CD8-positive, alpha-beta memory T cell (primary cell): Measurements from ENCODE around the gene SEMA5A. TPM values are rescaled to one million over a fixed set of nuclear protein-coding genes. Genes with fewer than 3 reads are reported as not detected.

Experiments used
- CTCF ChIA-PET: fragments of 350-600 bp; sonication (Branson Sonifier 250); formaldehyde crosslinking; loops from one replicate; lab custom pipeline; 2021; ENCODE audit warnings: antibody characterized with exemption; lab: Charles Lee
- POLR2A ChIA-PET: fragments of 350-600 bp; sonication (Branson Sonifier 250); formaldehyde crosslinking; loops from one replicate; lab custom pipeline; 2021; ENCODE audit warnings: antibody characterized with exemption; lab: Charles Lee
- DNase-seq, 5 donors: peaks; one replicate each; pipeline versions ENCODE4 v3.0.0 to v3.0.0-alpha.2; 2020 to 2022; ENCODE audit warnings: mixed read lengths in 1 of 5
- H3K27ac ChIP-seq: one replicate; pipeline ENCODE4 v1.7.0; 2013; ENCODE audit warnings: low read depth, mild to moderate bottlenecking, low read length, moderate library complexity
- H3K27me3 ChIP-seq: 2 replicates; pipeline ENCODE4 v1.7.0; 2013; ENCODE audit warnings: low read length, mild to moderate bottlenecking; ENCODE audit not compliant: insufficient read depth, poor library complexity, severe bottlenecking
- H3K36me3 ChIP-seq: 2 replicates; pipeline ENCODE4 v1.7.0; 2013; ENCODE audit warnings: mild to moderate bottlenecking, low read length, moderate library complexity; ENCODE audit not compliant: insufficient read depth
- H3K4me1 ChIP-seq: 2 replicates; pipeline ENCODE4 v1.7.0; 2013; ENCODE audit warnings: mild to moderate bottlenecking, low read length, moderate library complexity; ENCODE audit not compliant: insufficient read depth
- H3K4me3 ChIP-seq: 2 replicates; pipeline ENCODE4 v1.7.0; 2013; ENCODE audit warnings: mild to moderate bottlenecking, low read length
- H3K9me3 ChIP-seq: 2 replicates; pipeline ENCODE4 v1.7.0; 2013; ENCODE audit warnings: mild to moderate bottlenecking, low read length
- H3K27ac Mint-ChIP-seq, 8 donors: one replicate each; pipeline ENCODE4 v1.8.0; 2020 to 2021; ENCODE audit warnings: mixed read lengths in 8 of 8, mild to moderate bottlenecking in 6 of 8, inconsistent platforms in 3 of 8, moderate library complexity in 3 of 8
- H3K27me3 Mint-ChIP-seq, 2 donors: one replicate each; pipeline ENCODE4 v1.8.0; 2020 to 2021; ENCODE audit warnings: mixed read lengths in 2 of 2, mild to moderate bottlenecking in 1 of 2, moderate library complexity in 1 of 2
- H3K36me3 Mint-ChIP-seq, 3 donors: one replicate each; pipeline ENCODE4 v1.8.0; 2020 to 2021; ENCODE audit warnings: mixed read lengths in 3 of 3, inconsistent platforms in 1 of 3, mild to moderate bottlenecking in 1 of 3
- H3K4me1 Mint-ChIP-seq, 3 donors: one replicate each; pipeline ENCODE4 v1.8.0; 2020 to 2021; ENCODE audit warnings: mixed read lengths in 3 of 3, inconsistent platforms in 1 of 3, mild to moderate bottlenecking in 1 of 3
- H3K4me3 Mint-ChIP-seq, 7 donors: one replicate each; pipeline ENCODE4 v1.8.0; 2020 to 2021; ENCODE audit warnings: mixed read lengths in 7 of 7, mild to moderate bottlenecking in 6 of 7, moderate library complexity in 4 of 7, inconsistent platforms in 2 of 7
- H3K9me3 Mint-ChIP-seq, 5 donors: one replicate each; pipeline ENCODE4 v1.8.0; 2020 to 2022; ENCODE audit warnings: mixed read lengths in 5 of 5, mild to moderate bottlenecking in 3 of 5, moderate library complexity in 2 of 5, inconsistent platforms in 1 of 5
- polyA plus RNA-seq: library from polyadenylated mRNA; unstranded; fragments of 300-500 nt; fragmentation: Illumina TruSeq; gene quantifications from one replicate; pipeline ENCODE4 v1.2.3, GENCODE V29; 2021
- total RNA-seq, 2 experiments: library from RNA; stranded (reverse); gene quantifications; one replicate each; pipeline ENCODE4 v1.2.3, GENCODE V29; 2021

SEMA5A gene
- total and polyA plus RNA-seq, 3 experiments from 2014 or later, result not detected

GRCh38 chr5:9502050-9502834 is 43.6 kb downstream of the SEMA5A start:
- no peak overlapping the region for H3K27ac ChIP-seq
- Mint-ChIP-seq H3K4me3 (no peak overlapping the region), H3K36me3 (no peaks in the 10 kb centered on the region), H3K27me3 (no peaks in the 10 kb centered on the region), H3K9me3 (peaks cover 0 to 10% (median 6%) of the 10 kb centered on the region in 5 donors), H3K4me1 (no peaks in the 10 kb centered on the region), H3K27ac (no peak overlapping the region)
- ChIA-PET POLR2A (no interaction called here), CTCF (no interaction called here)
- H3K4me1 ChIP-seq, result no peaks in the 10 kb centered on the region
- H3K27me3 ChIP-seq, result no peaks in the 10 kb centered on the region
- no peak overlapping the region for H3K4me3 ChIP-seq
- no peak for DNase-seq
- H3K9me3 ChIP-seq, result no peaks in the 10 kb centered on the region
- H3K36me3 ChIP-seq, result no peaks in the 10 kb centered on the region

GRCh38 chr5:9500625-9501024 is 45.2 kb downstream of the SEMA5A start:
- Mint-ChIP-seq H3K27ac (no peak overlapping the region), H3K36me3 (no peaks in the 10 kb centered on the region), H3K4me3 (no peak overlapping the region), H3K4me1 (no peaks in the 10 kb centered on the region), H3K27me3 (no peaks in the 10 kb centered on the region), H3K9me3 (peaks cover 1 to 10% (median 4%) of the 10 kb centered on the region in 5 donors)
- no peaks in the 10 kb centered on the region for H3K4me1 ChIP-seq
- no peak for DNase-seq
- H3K27me3 ChIP-seq, result no peaks in the 10 kb centered on the region
- POLR2A ChIA-PET, result no interaction called here
- H3K4me3 ChIP-seq, result no peak overlapping the region
- no peaks in the 10 kb centered on the region for H3K9me3 ChIP-seq
- H3K27ac ChIP-seq, result no peak overlapping the region
- no peaks in the 10 kb centered on the region for H3K36me3 ChIP-seq
- CTCF ChIA-PET, result no interaction called here

GRCh38 chr5:9500193-9500592 is 45.7 kb downstream of the SEMA5A start:
- ChIA-PET POLR2A (no interaction called here), CTCF (no interaction called here)
- H3K27me3 ChIP-seq, result no peaks in the 10 kb centered on the region
- H3K27ac ChIP-seq, result no peak overlapping the region
- no peaks in the 10 kb centered on the region for H3K9me3 ChIP-seq
- no peaks in the 10 kb centered on the region for H3K4me1 ChIP-seq
- no peaks in the 10 kb centered on the region for H3K4me1 Mint-ChIP-seq
- DNase-seq, result no peak
- H3K9me3 Mint-ChIP-seq, result peaks cover 1 to 10% (median 4%) of the 10 kb centered on the region in 5 donors
- H3K4me3 Mint-ChIP-seq, result no peak overlapping the region
- H3K36me3 Mint-ChIP-seq, result no peaks in the 10 kb centered on the region
- H3K36me3 ChIP-seq, result no peaks in the 10 kb centered on the region
- H3K27me3 Mint-ChIP-seq, result no peaks in the 10 kb centered on the region
- no peak overlapping the region for H3K27ac Mint-ChIP-seq
- H3K4me3 ChIP-seq, result no peak overlapping the region

- Histone ChIP-seq H3K4me1 (no peaks in the 10 kb centered on the region), H3K9me3 (no peaks in the 10 kb centered on the region), H3K4me3 (no peak overlapping the region), H3K27ac (no peak overlapping the region), H3K27me3 (no peaks in the 10 kb centered on the region), H3K36me3 (no peaks in the 10 kb centered on the region)
- no peaks in the 10 kb centered on the region for H3K36me3 Mint-ChIP-seq
- DNase-seq, result no peak
- POLR2A ChIA-PET, result no interaction called here
- no peaks in the 10 kb centered on the region for H3K4me1 Mint-ChIP-seq
- no peak overlapping the region for H3K4me3 Mint-ChIP-seq
- no peak overlapping the region for H3K27ac Mint-ChIP-seq
- H3K9me3 Mint-ChIP-seq, result peaks cover 1 to 10% (median 4%) of the 10 kb centered on the region in 5 donors
- CTCF ChIA-PET, result no interaction called here
- H3K27me3 Mint-ChIP-seq, result no peaks in the 10 kb centered on the region
Measured at GRCh38 chr5:9499498-9499876, 46.4 kb downstream of the SEMA5A start.

- no peaks in the 10 kb centered on the region for H3K4me1 Mint-ChIP-seq
- no peaks in the 10 kb centered on the region for H3K27me3 Mint-ChIP-seq
- H3K9me3 Mint-ChIP-seq, result peaks cover 1 to 13% (median 4%) of the 10 kb centered on the region in 5 donors
- H3K36me3 Mint-ChIP-seq, result no peaks in the 10 kb centered on the region
- Histone ChIP-seq H3K4me1 (no peaks in the 10 kb centered on the region), H3K9me3 (no peaks in the 10 kb centered on the region), H3K27ac (no peak overlapping the region), H3K4me3 (no peak overlapping the region), H3K27me3 (no peaks in the 10 kb centered on the region), H3K36me3 (no peaks in the 10 kb centered on the region)
- ChIA-PET POLR2A (no interaction called here), CTCF (no interaction called here)
- no peak overlapping the region for H3K27ac Mint-ChIP-seq
- no peak for DNase-seq
- no peak overlapping the region for H3K4me3 Mint-ChIP-seq
Measured at GRCh38 chr5:9498541-9499497, 47.1 kb downstream of the SEMA5A start.

GRCh38 chr5:9497347-9497746 is 48.5 kb downstream of the SEMA5A start:
- Histone ChIP-seq H3K9me3 (no peaks in the 10 kb centered on the region), H3K4me1 (no peaks in the 10 kb centered on the region), H3K36me3 (no peaks in the 10 kb centered on the region), H3K27me3 (no peaks in the 10 kb centered on the region), H3K4me3 (no peak overlapping the region), H3K27ac (no peak overlapping the region)
- Mint-ChIP-seq H3K4me1 (no peaks in the 10 kb centered on the region), H3K4me3 (no peak overlapping the region), H3K27me3 (no peaks in the 10 kb centered on the region), H3K27ac (no peak overlapping the region), H3K9me3 (peaks cover 0 to 13% (median 1%) of the 10 kb centered on the region in 5 donors), H3K36me3 (no peaks in the 10 kb centered on the region)
- ChIA-PET CTCF (no interaction called here), POLR2A (no interaction called here)
- DNase-seq, result no peak

- H3K9me3 ChIP-seq, result no peaks in the 10 kb centered on the region
- H3K36me3 Mint-ChIP-seq, result no peaks in the 10 kb centered on the region
- POLR2A ChIA-PET, result no interaction called here
- H3K27me3 Mint-ChIP-seq, result no peaks in the 10 kb centered on the region
- no peak for DNase-seq
- no peak overlapping the region for H3K27ac Mint-ChIP-seq
- H3K4me1 ChIP-seq, result no peaks in the 10 kb centered on the region
- no peaks in the 10 kb centered on the region for H3K27me3 ChIP-seq
- CTCF ChIA-PET, result no interaction called here
- H3K4me1 Mint-ChIP-seq, result no peaks in the 10 kb centered on the region
- H3K4me3 ChIP-seq, result no peak overlapping the region
- no peak overlapping the region for H3K27ac ChIP-seq
- no peak overlapping the region for H3K4me3 Mint-ChIP-seq
- H3K9me3 Mint-ChIP-seq, result peaks cover 0 to 13% (median 1%) of the 10 kb centered on the region in 5 donors
- H3K36me3 ChIP-seq, result no peaks in the 10 kb centered on the region
Measured at GRCh38 chr5:9496801-9497200, 49.1 kb downstream of the SEMA5A start.

GRCh38 chr5:9495121-9495520 is 50.8 kb downstream of the SEMA5A start:
- Histone ChIP-seq H3K36me3 (no peaks in the 10 kb centered on the region), H3K27me3 (no peaks in the 10 kb centered on the region), H3K4me3 (no peak overlapping the region), H3K4me1 (no peaks in the 10 kb centered on the region), H3K9me3 (no peaks in the 10 kb centered on the region), H3K27ac (no peak overlapping the region)
- Mint-ChIP-seq H3K4me3 (no peak overlapping the region), H3K9me3 (peaks cover 0 to 9% (median 2%) of the 10 kb centered on the region in 5 donors), H3K36me3 (no peaks in the 10 kb centered on the region), H3K4me1 (no peaks in the 10 kb centered on the region), H3K27ac (no peak overlapping the region), H3K27me3 (no peaks in the 10 kb centered on the region)
- ChIA-PET CTCF (no interaction called here), POLR2A (no interaction called here)
- DNase-seq, result no peak
